HG03159 (cell line): ENCODE results near the gene SMPD2.

Experiments used
- ATAC-seq: cut with Tn5 transposase; IDR thresholded peaks from one replicate; pipeline ENCODE4 v1.9.1; 2021; ENCODE audit warnings: mild to moderate bottlenecking, moderate library complexity; ENCODE audit not compliant: unreplicated experiment

The SMPD2 gene

GRCh38 chr6:109440331-109441068 lies at the start of gene SMPD2, which contains the start of gene PPIL6:
TSS of gene SMPD2 (plus strand) at chr6:109440724. CDS start at chr6:109441122, 398 bp downstream.
TSS of gene PPIL6 (minus strand) at chr6:109440628. CDS start at chr6:109440590, 38 bp downstream.
- ATAC-seq: peak; percentile 82

- no peak for ATAC-seq
Observed at GRCh38 chr6:109393157-109393885, 47.2 kb upstream of the SMPD2 start.

- no peak for ATAC-seq
Observed at GRCh38 chr6:109393886-109394281, 46.6 kb upstream of the SMPD2 start.

- ATAC-seq: no peak
Observed at GRCh38 chr6:109396046-109396718, 44.3 kb upstream of the SMPD2 start.

GRCh38 chr6:109397020-109397419 lies 43.5 kb upstream of the SMPD2 start:
- no peak for ATAC-seq

- no peak for ATAC-seq
Observed at GRCh38 chr6:109406196-109406595, 34.3 kb upstream of the SMPD2 start.

GRCh38 chr6:109411034-109411433 lies 29.5 kb upstream of the SMPD2 start:
- no peak for ATAC-seq

- no peak for ATAC-seq
Observed at GRCh38 chr6:109417646-109418045, 22.9 kb upstream of the SMPD2 start.

- ATAC-seq: no peak
Observed at GRCh38 chr6:109420751-109421150, 19.8 kb upstream of the SMPD2 start.

GRCh38 chr6:109421184-109421583 lies 19.3 kb upstream of the SMPD2 start:
- no peak for ATAC-seq

GRCh38 chr6:109424946-109425345 lies 15.6 kb upstream of the SMPD2 start:
- ATAC-seq: no peak

GRCh38 chr6:109428889-109429477 lies 11.5 kb upstream of the SMPD2 start:
- ATAC-seq: no peak

GRCh38 chr6:109429496-109429895 lies 11.0 kb upstream of the SMPD2 start:
- ATAC-seq: no peak

GRCh38 chr6:109434456-109434855 lies 6.1 kb upstream of the SMPD2 start:
- no peak for ATAC-seq

- no peak for ATAC-seq
Observed at GRCh38 chr6:109436041-109436440, 4.5 kb upstream of the SMPD2 start.

GRCh38 chr6:109441069-109441816 lies 719 bp downstream of the SMPD2 start:
- peak; percentile 35 for ATAC-seq

GRCh38 chr6:109442393-109442924 lies 1.9 kb downstream of the SMPD2 start:
- ATAC-seq: no peak

GRCh38 chr6:109443425-109443950 lies 3.0 kb downstream of the SMPD2 start:
- ATAC-seq: no peak

- no peak for ATAC-seq
Observed at GRCh38 chr6:109445382-109445781, 4.9 kb downstream of the SMPD2 start.

GRCh38 chr6:109446072-109446471 lies 5.5 kb downstream of the SMPD2 start:
- ATAC-seq: no peak
